HepG2 (cell line): ENCODE measurements around the gene HLF. TPM values are rescaled to one million over a fixed set of nuclear protein-coding genes. Genes with fewer than 3 reads are reported as not detected.

Experiments
- BCL6 ChIP-seq: IDR thresholded peaks from 2 replicates; pipeline ENCODE4 v1.6.1; 2016; ENCODE audit warnings: missing genetic modification reagents, missing compliant biosample characterization
- FOXA3 ChIP-seq: IDR thresholded peaks from 2 replicates; pipeline ENCODE4 v1.6.1; 2016; ENCODE audit warnings: missing genetic modification reagents, missing compliant biosample characterization
- FOXJ3 ChIP-seq: sonication (generic); formaldehyde crosslinking; IDR thresholded peaks from 2 replicates; pipeline ENCODE4 v1.4.0; 2020; ENCODE audit warnings: missing genetic modification reagents, mild to moderate bottlenecking, borderline replicate concordance
- FOXO1 ChIP-seq: sonication (generic); formaldehyde crosslinking; IDR thresholded peaks from 2 replicates; pipeline ENCODE4 v1.4.0; 2020; ENCODE audit warnings: missing genetic modification reagents
- GTF3A ChIP-seq: sonication (generic); formaldehyde crosslinking; conservative IDR thresholded peaks from 2 replicates; pipeline ENCODE4 v1.4.0; 2020; ENCODE audit warnings: mild to moderate bottlenecking, missing genetic modification reagents
- HNF4A ChIP-seq: sonication (generic); formaldehyde crosslinking; IDR thresholded peaks from 2 replicates; pipeline ENCODE4 v1.4.0; 2020; ENCODE audit warnings: missing genetic modification reagents
- KMT2A ChIP-seq: sonication (generic); formaldehyde crosslinking; IDR thresholded peaks from 2 replicates; pipeline ENCODE4 v1.4.0; 2020; ENCODE audit warnings: missing genetic modification reagents
- MAZ ChIP-seq, 2 experiments: sonication (generic) in 1 of 2; formaldehyde crosslinking in 1 of 2; IDR thresholded peaks; 2 replicates each; pipeline versions ENCODE4 v1.5.0 to v1.6.1; 2012 to 2020; ENCODE audit warnings: low read depth in 2 of 2, mild to moderate bottlenecking in 2 of 2, borderline replicate concordance in 1 of 2, improper control_type of control experiment in 1 of 2, low read length in 1 of 2, missing genetic modification reagents in 1 of 2, moderate library complexity in 1 of 2
- MNT ChIP-seq: fragments of 450-650 bp; IDR thresholded peaks from 2 replicates; pipeline ENCODE4 v1.6.1; 2016
- PCBP1 ChIP-seq: fragments of 200-400 bp; formaldehyde crosslinking; IDR thresholded peaks from 2 replicates; pipeline ENCODE4 v1.6.1; 2017; ENCODE audit warnings: mild to moderate bottlenecking, low read depth, low read length, borderline replicate concordance
- PRDM10 ChIP-seq: sonication (generic); formaldehyde crosslinking; IDR thresholded peaks from 2 replicates; pipeline ENCODE4 v1.4.0; 2020; ENCODE audit warnings: low read depth, missing genetic modification reagents
- SP1 ChIP-seq, 2 experiments: fragments of 450-650 bp in 1 of 2; sonication (generic) in 1 of 2; formaldehyde crosslinking in 1 of 2; IDR thresholded peaks; 2 replicates each; pipeline versions ENCODE4 v1.4.0 to v1.6.1; 2016 to 2020; ENCODE audit warnings: missing genetic modification reagents in 1 of 2
- THRA ChIP-seq: sonication (generic); formaldehyde crosslinking; IDR thresholded peaks from 2 replicates; pipeline ENCODE4 v1.4.0; 2020; ENCODE audit warnings: missing genetic modification reagents, borderline replicate concordance
- TOPORS ChIP-seq: sonication (generic); formaldehyde crosslinking; IDR thresholded peaks from 2 replicates; pipeline ENCODE4 v1.8.0; 2023; ENCODE audit warnings: mild to moderate bottlenecking, missing genetic modification reagents
- ZNF17 ChIP-seq: sonication (generic); formaldehyde crosslinking; IDR thresholded peaks from 2 replicates; pipeline ENCODE4 v1.5.0; 2020; ENCODE audit warnings: mild to moderate bottlenecking, missing genetic modification reagents
- ZNF431 ChIP-seq: sonication (generic); formaldehyde crosslinking; IDR thresholded peaks from 2 replicates; pipeline ENCODE4 v1.9.0; 2022; ENCODE audit warnings: missing genetic modification reagents, low read depth, mild to moderate bottlenecking, borderline replicate concordance
- ZNF710 ChIP-seq: sonication (generic); formaldehyde crosslinking; IDR thresholded peaks from 2 replicates; pipeline ENCODE4 v1.5.0; 2020; ENCODE audit warnings: mild to moderate bottlenecking, missing genetic modification reagents, borderline replicate concordance
- ZNF792 ChIP-seq: IDR thresholded peaks from 2 replicates; pipeline ENCODE4 v1.6.1; 2016
- ZSCAN30 ChIP-seq: sonication (generic); formaldehyde crosslinking; IDR thresholded peaks from 2 replicates; pipeline ENCODE4 v1.5.0; 2020; ENCODE audit warnings: mild to moderate bottlenecking, missing genetic modification reagents
- polyA plus RNA-seq, 8 experiments: library from polyadenylated mRNA; depleted of rRNA in 3 of 8; stranded (reverse) in 7 of 8; unstranded in 1 of 8; fragments of >200 nt; fragmentation: Illumina TruSeq in 4 of 8; extraction: Trizol in 4 of 8; gene quantifications; 2 replicates each; pipeline versions ENCODE4 v1.2.1 to v1.2.3, GENCODE V29; 2011 to 2016; ENCODE audit warnings: low read depth in 4 of 8, missing spikeins in 1 of 8, mixed read lengths in 1 of 8; ENCODE audit not compliant: insufficient read depth in 1 of 8
- total RNA-seq, 5 experiments: library from RNA; depleted of rRNA; stranded (reverse); fragments of >200 nt; fragmentation: Illumina TruSeq; extraction: Trizol; gene quantifications; 2 replicates each; pipeline ENCODE4 v1.2.3, GENCODE V29; 2016; ENCODE audit warnings: low read depth in 1 of 5

The HLF gene
- total and polyA plus RNA-seq, 2 of the 13 experiments (the other 11 are each of a cell fraction or from before 2014, with no cell fraction given) = 202 to 346 TPM

- TF ChIP-seq MNT (0 out of 2 replicates have a peak, but pooled peaks have one; percentile 26), PRDM10 (peak; percentile 69; the same call in 1 of the 2 replicates), ZNF710 (CRISPR knock-in tag) (peak; percentile 99), SP1 (IDR thresholded peaks at IDR 0.05) (no peak), SP1 (CRISPR knock-in tag; IDR thresholded peaks at IDR 0.05) (peak; percentile 17; the same call in 1 of the 2 replicates), FOXJ3 (CRISPR knock-in tag) (peak; percentile 72; the same call in 1 of the 2 replicates), TOPORS (CRISPR knock-in tag) (peak; percentile 68; the same call in 1 of the 2 replicates), HNF4A (peak; percentile 96), ZNF431 (no peak; the same call in 1 of the 2 replicates), ZNF17 (CRISPR knock-in tag) (no peak), GTF3A (CRISPR knock-in tag) (no peak), PCBP1 (no peak), FOXA3 (CRISPR knock-in tag) (peak; percentile 93), FOXO1 (peak; percentile 66; the same call in 1 of the 2 replicates), ZNF792 (CRISPR knock-in tag) (peak; percentile 20; the same call in 1 of the 2 replicates), ZSCAN30 (CRISPR knock-in tag) (no peak), THRA (CRISPR knock-in tag) (peak; percentile 78; the same call in 1 of the 2 replicates), KMT2A (CRISPR knock-in tag) (0 out of 2 replicates have a peak, but pooled peaks have one; percentile 38), BCL6 (CRISPR knock-in tag) (peak; percentile 72), MAZ (IDR thresholded peaks at IDR 0.05; ENCODE audit: borderline replicate concordance, low read depth, low read length) (no peak), MAZ (CRISPR knock-in tag; IDR thresholded peaks at IDR 0.05; ENCODE audit: low read depth) (peak; percentile 87)
Observed at GRCh38 chr17:55301521-55302406, 37.0 kb downstream of the HLF start (continued).
